Peyer's patch (tissue), 4 donors: ENCODE results near the gene LNX2. TPM values are rescaled to one million over a fixed set of nuclear protein-coding genes. Genes with fewer than 3 reads are reported as not detected.

Source experiments
- DNase-seq, 3 donors: peaks; one replicate each; pipeline ENCODE4 v3.0.0-alpha.2; 2017 to 2019
- H3K27ac ChIP-seq, 4 donors: fragments of 200-600 bp; sonication (generic); one replicate each; pipeline ENCODE4 v1.5.1; 2016 to 2019
- H3K27me3 ChIP-seq, 2 donors: fragments of 200-600 bp; sonication (generic); one replicate each; pipeline ENCODE4 v1.5.1; 2019
- H3K36me3 ChIP-seq, 3 donors: fragments of 200-600 bp; sonication (generic); one replicate each; pipeline ENCODE4 v1.5.1; 2016 to 2019
- H3K4me1 ChIP-seq, 4 donors: fragments of 200-600 bp; sonication (generic); one replicate each; pipeline ENCODE4 v1.5.1; 2016 to 2019
- H3K4me3 ChIP-seq, 4 donors: fragments of 200-600 bp; sonication (generic); 1 replicate in 3 of 4; 2 replicates in 1 of 4; pipeline ENCODE4 v1.5.1; 2016 to 2019; ENCODE audit warnings: mild to moderate bottlenecking in 1 of 4
- H3K9me3 ChIP-seq, 4 donors: fragments of 200-600 bp; sonication (generic); one replicate each; pipeline ENCODE4 v1.5.1; 2016 to 2019; ENCODE audit warnings: mild to moderate bottlenecking in 1 of 4
- CTCF ChIP-seq, 6 experiments: fragments of 450-650 bp in 4 of 6; fragments of 200-600 bp in 2 of 6; sonication (generic) in 1 of 6; IDR thresholded peaks; one replicate each; pipeline ENCODE4 v1.5.1; 2017 to 2019; ENCODE audit warnings: antibody characterized with exemption in 6 of 6, mild to moderate bottlenecking in 3 of 6, moderate library complexity in 1 of 6
- POLR2A ChIP-seq, 2 donors: fragments of 450-650 bp; IDR thresholded peaks; one replicate each; pipeline ENCODE4 v1.5.1; 2017; ENCODE audit warnings: antibody characterized with exemption in 2 of 2, mild to moderate bottlenecking in 2 of 2, moderate library complexity in 2 of 2
- total RNA-seq, 4 donors: library from RNA; depleted of rRNA; stranded (reverse); fragments of >200 nt; gene quantifications; one replicate each; pipeline ENCODE4 v1.1.0, GENCODE V29; 2016

The LNX2 gene
- total RNA-seq, 4 donors from 2014 or later = 12.4 to 39.6 (median 25.6) TPM

GRCh38 chr13:27534108-27534980 lies 86.0 kb downstream of the LNX2 start:
- no peaks in the 10 kb centered on the region for H3K36me3 ChIP-seq
- DNase-seq = peak in 1 of 3 donors; percentile 57
- H3K4me3 ChIP-seq = no peak overlapping the region
- TF ChIP-seq POLR2A (IDR thresholded peaks at IDR 0.05) (no peak), CTCF (IDR thresholded peaks at IDR 0.05) (no peak)
- H3K27ac ChIP-seq = no peak overlapping the region
- no peaks in the 10 kb centered on the region for H3K9me3 ChIP-seq
- H3K4me1 ChIP-seq = peaks cover 0 to 4% (median 0%) of the 10 kb centered on the region in 4 donors
- H3K27me3 ChIP-seq = no peaks in the 10 kb centered on the region

- TF ChIP-seq POLR2A (IDR thresholded peaks at IDR 0.05) (no peak), CTCF (IDR thresholded peaks at IDR 0.05) (peak; percentile 42 to 92 (median 84))
- H3K9me3 ChIP-seq = no peaks in the 10 kb centered on the region
- peak; percentile 49 to 92 (median 89) for DNase-seq
- H3K27ac ChIP-seq = no peak overlapping the region
- no peaks in the 10 kb centered on the region for H3K27me3 ChIP-seq
- no peaks in the 10 kb centered on the region for H3K36me3 ChIP-seq
- H3K4me1 ChIP-seq = peaks cover 0 to 4% (median 0%) of the 10 kb centered on the region in 4 donors
- H3K4me3 ChIP-seq = peak overlapping the region in 2 of 4 donors; percentile 24 to 40
These were observed 87.1 kb downstream of the LNX2 start for GRCh38 chr13:27533155-27533643.

GRCh38 chr13:27528908-27529307 lies 91.4 kb downstream of the LNX2 start:
- Histone ChIP-seq H3K27me3 (no peaks in the 10 kb centered on the region), H3K4me3 (no peak overlapping the region), H3K36me3 (no peaks in the 10 kb centered on the region), H3K27ac (no peak overlapping the region), H3K9me3 (no peaks in the 10 kb centered on the region), H3K4me1 (peaks cover 0 to 4% (median 0%) of the 10 kb centered on the region in 4 donors)
- TF ChIP-seq CTCF (IDR thresholded peaks at IDR 0.05) = no peak
- no peak for TF ChIP-seq POLR2A (IDR thresholded peaks at IDR 0.05)
- no peak for DNase-seq

- no peak for DNase-seq
- Histone ChIP-seq H3K36me3 (no peaks in the 10 kb centered on the region), H3K27ac (no peak overlapping the region), H3K4me1 (peaks cover 0 to 6% (median 0%) of the 10 kb centered on the region in 4 donors), H3K9me3 (no peaks in the 10 kb centered on the region), H3K27me3 (no peaks in the 10 kb centered on the region), H3K4me3 (no peak overlapping the region)
- no peak for TF ChIP-seq CTCF (IDR thresholded peaks at IDR 0.05)
- TF ChIP-seq POLR2A (IDR thresholded peaks at IDR 0.05) = no peak
These were observed 93.8 kb downstream of the LNX2 start for GRCh38 chr13:27526516-27526915.

GRCh38 chr13:27524981-27525975 lies 95.1 kb downstream of the LNX2 start:
- H3K9me3 ChIP-seq = no peaks in the 10 kb centered on the region
- TF ChIP-seq CTCF (IDR thresholded peaks at IDR 0.05) = no peak
- TF ChIP-seq POLR2A (IDR thresholded peaks at IDR 0.05) = no peak

More at GRCh38 chr13:27524981-27525975, 95.1 kb downstream of the LNX2 start:
- H3K4me1 ChIP-seq = peaks cover 0 to 6% (median 0%) of the 10 kb centered on the region in 4 donors
- no peaks in the 10 kb centered on the region for H3K36me3 ChIP-seq
- no peak overlapping the region for H3K4me3 ChIP-seq
- H3K27me3 ChIP-seq = no peaks in the 10 kb centered on the region
- DNase-seq = no peak
- no peak overlapping the region for H3K27ac ChIP-seq
